Esophagus squamous epithelium (tissue), 5 donors: ENCODE measurements around the gene PFDN1. TPM values are rescaled to one million over a fixed set of nuclear protein-coding genes. Genes with fewer than 3 reads are reported as not detected.
A peak's percentile ranks its signal among the peaks of the same experiment; 100 is the strongest.

Experiments used
- DNase-seq: peaks from one replicate; lab custom pipeline; 2025; lab: John Stamatoyannopoulos, UW
- H3K27ac ChIP-seq, 4 donors: fragments of 200-600 bp; sonication (generic); one replicate each; pipeline ENCODE4 v1.5.1; 2016 to 2019; ENCODE audit warnings: mild to moderate bottlenecking in 1 of 4
- H3K27me3 ChIP-seq, 4 donors: fragments of 200-600 bp; sonication (generic); 1 replicate in 3 of 4; 2 replicates in 1 of 4; pipeline versions ENCODE4 v1.5.1 to v1.6.0; 2017 to 2021; ENCODE audit warnings: antibody characterized with exemption in 1 of 4
- H3K36me3 ChIP-seq, 3 donors: fragments of 200-600 bp; sonication (generic); one replicate each; pipeline ENCODE4 v1.5.1; 2016 to 2019
- H3K4me1 ChIP-seq, 3 donors: fragments of 200-600 bp; sonication (generic); one replicate each; pipeline ENCODE4 v1.5.1; 2017 to 2019
- H3K4me3 ChIP-seq, 4 donors: fragments of 200-600 bp; sonication (generic); 1 replicate in 3 of 4; 2 replicates in 1 of 4; pipeline ENCODE4 v1.5.1; 2016 to 2019; ENCODE audit warnings: mild to moderate bottlenecking in 2 of 4, moderate library complexity in 1 of 4
- H3K9me3 ChIP-seq, 3 donors: fragments of 200-600 bp; sonication (generic); one replicate each; pipeline ENCODE4 v1.5.1; 2016 to 2019
- CTCF ChIP-seq, 6 experiments: fragments of 450-650 bp in 4 of 6; fragments of 200-600 bp in 2 of 6; sonication (generic) in 2 of 6; IDR thresholded peaks; one replicate each; pipeline ENCODE4 v1.5.1; 2016 to 2019; ENCODE audit warnings: antibody characterized with exemption in 6 of 6, mild to moderate bottlenecking in 4 of 6, moderate library complexity in 4 of 6
- POLR2A ChIP-seq, 4 donors: fragments of 450-650 bp; IDR thresholded peaks; one replicate each; pipeline ENCODE4 v1.6.1; 2017; ENCODE audit warnings: antibody characterized with exemption in 4 of 4, mild to moderate bottlenecking in 4 of 4, moderate library complexity in 3 of 4
- WGBS, 2 donors: methylation state at CpG; one replicate each; pipeline ENCODE4 v1.1.5; 2018; 5-methylcytosine and 5-hydroxymethylcytosine counted together
- intact Hi-C: fragments of 100-400 bp; cut with DNase I; formaldehyde crosslinking; loops from one replicate; pipeline ENCODE4 v1.15.0; 2022
- total RNA-seq, 4 donors: library from RNA; depleted of rRNA; stranded (reverse); fragments of >200 nt; gene quantifications; one replicate each; pipeline ENCODE4 v1.1.0, GENCODE V29; 2016
- donor health status: DM: yes; HTN: yes; CAD: no.

PFDN1 gene
- total RNA-seq, 4 donors from 2014 or later, result 38.1 to 67.5 (median 60.4) TPM

- TF ChIP-seq POLR2A (IDR thresholded peaks at IDR 0.05), result no peak
- TF ChIP-seq CTCF (IDR thresholded peaks at IDR 0.05), result no peak
- 69 to 76% methylated on average over 5 of the region's 5 CpGs for WGBS, 2 donors
- no peaks in the 10 kb centered on the region for H3K9me3 ChIP-seq
- H3K4me3 ChIP-seq, result no peak overlapping the region
- no peak for DNase-seq
- intact Hi-C loops, result no loop called here
- peaks cover 7 to 28% (median 25%) of the 10 kb centered on the region in 3 donors for H3K4me1 ChIP-seq
- H3K27ac ChIP-seq, result peak overlapping the region in 3 of 4 donors; percentile 43 to 81 (median 80)
- H3K36me3 ChIP-seq, result no peaks in the 10 kb centered on the region
- no peaks in the 10 kb centered on the region for H3K27me3 ChIP-seq
Measured at GRCh38 chr5:140311011-140311467, 8.1 kb upstream of the PFDN1 start.

DNA sequence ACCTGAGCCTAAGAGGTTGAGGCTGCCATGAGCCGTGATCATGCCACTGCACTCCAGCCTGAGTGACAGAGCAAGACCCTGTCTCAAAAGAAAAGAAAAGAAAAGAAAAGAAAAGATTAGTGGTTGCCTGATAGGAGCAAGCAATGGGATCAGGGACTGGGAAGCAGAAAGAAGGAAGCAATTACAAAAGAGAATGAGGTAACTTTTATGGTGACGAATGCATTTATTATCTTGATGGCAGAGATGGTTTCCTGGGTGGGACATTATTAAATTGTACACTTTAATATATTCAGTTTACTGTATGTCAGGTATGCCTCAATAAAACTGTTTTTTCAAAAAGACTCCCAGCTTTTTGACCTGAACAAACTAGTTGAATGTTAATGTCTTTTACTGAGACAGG is 7.5 kb upstream of the PFDN1 start:
- Histone ChIP-seq H3K27me3 (no peaks in the 10 kb centered on the region), H3K4me3 (no peak overlapping the region), H3K4me1 (peaks cover 7 to 28% (median 25%) of the 10 kb centered on the region in 3 donors), H3K9me3 (no peaks in the 10 kb centered on the region), H3K36me3 (no peaks in the 10 kb centered on the region), H3K27ac (peak overlapping the region in 3 of 4 donors; percentile 43 to 81 (median 80))
- intact Hi-C loops, result no loop called here
- no peak for DNase-seq
- TF ChIP-seq CTCF (IDR thresholded peaks at IDR 0.05) (no peak), POLR2A (IDR thresholded peaks at IDR 0.05) (no peak)
- 72 to 73% methylated on average over 2 of the region's 2 CpGs for WGBS, 2 donors

DNA sequence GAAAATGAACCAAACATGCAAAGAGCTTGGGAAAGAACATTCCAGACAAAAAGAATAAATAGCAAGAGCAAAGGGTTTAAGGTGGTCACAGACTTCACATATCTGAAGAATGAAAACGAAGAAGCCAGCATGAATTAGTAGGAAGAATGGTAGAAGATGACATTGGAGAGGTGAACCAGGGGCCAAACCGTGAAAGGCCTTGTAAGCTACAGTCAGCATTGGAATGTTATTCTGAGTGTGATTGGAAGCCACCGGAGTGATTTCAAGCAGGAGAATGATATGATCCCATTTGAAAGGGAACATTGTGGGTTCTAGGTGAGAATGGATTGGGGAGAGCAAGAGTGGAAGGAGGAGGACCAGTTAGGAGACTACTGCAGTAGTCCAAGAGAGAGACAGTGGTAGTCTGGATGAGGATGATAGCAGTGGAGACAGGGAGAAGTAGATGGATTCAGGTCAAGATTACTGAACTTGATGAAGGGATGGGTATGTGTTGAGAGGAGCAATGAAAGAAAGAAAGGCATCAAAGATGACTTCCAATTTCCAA is 6.9 kb upstream of the PFDN1 start:
- intact Hi-C loops, result no loop called here
- H3K27me3 ChIP-seq, result no peaks in the 10 kb centered on the region
- no peak for DNase-seq
- TF ChIP-seq CTCF (IDR thresholded peaks at IDR 0.05), result no peak
- TF ChIP-seq POLR2A (IDR thresholded peaks at IDR 0.05), result no peak
- H3K36me3 ChIP-seq, result no peaks in the 10 kb centered on the region
- H3K27ac ChIP-seq, result no peak overlapping the region
- WGBS, 2 donors, result 86 to 92% methylated on average over 3 of the region's 3 CpGs
- no peak overlapping the region for H3K4me3 ChIP-seq
- no peaks in the 10 kb centered on the region for H3K9me3 ChIP-seq
- H3K4me1 ChIP-seq, result peaks cover 7 to 28% (median 25%) of the 10 kb centered on the region in 3 donors

DNA sequence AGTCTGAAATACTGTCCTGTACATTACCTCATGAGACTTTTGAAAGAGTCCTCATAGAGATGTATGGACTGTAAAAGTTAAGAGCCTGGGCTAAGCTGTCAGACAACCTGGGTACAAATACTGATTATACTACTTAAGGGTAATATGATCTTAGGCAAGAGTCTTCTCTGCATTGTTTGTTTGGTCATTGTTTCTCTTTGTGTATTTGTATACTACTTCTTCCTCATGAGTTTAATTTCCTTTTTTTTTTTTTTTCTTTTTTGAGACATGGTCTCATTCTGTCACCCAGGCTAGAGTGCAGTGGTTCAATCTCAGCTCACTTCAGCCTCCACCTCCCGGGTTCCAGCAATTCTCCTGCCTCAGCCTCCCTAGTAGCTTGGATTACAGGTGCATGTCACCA is 2.6 kb upstream of the PFDN1 start:
- intact Hi-C loops, result no loop called here
- no peak overlapping the region for H3K4me3 ChIP-seq
- H3K27me3 ChIP-seq, result no peaks in the 10 kb centered on the region
- peaks cover 4 to 31% (median 10%) of the 10 kb centered on the region in 3 donors for H3K4me1 ChIP-seq
- no peaks in the 10 kb centered on the region for H3K36me3 ChIP-seq
- no peak for DNase-seq
- 81 to 96% methylated on average over 1 of the region's 1 CpG for WGBS, 2 donors
- no peak for TF ChIP-seq CTCF (IDR thresholded peaks at IDR 0.05)
- TF ChIP-seq POLR2A (IDR thresholded peaks at IDR 0.05), result no peak
- H3K27ac ChIP-seq, result no peak overlapping the region
- no peaks in the 10 kb centered on the region for H3K9me3 ChIP-seq

DNA sequence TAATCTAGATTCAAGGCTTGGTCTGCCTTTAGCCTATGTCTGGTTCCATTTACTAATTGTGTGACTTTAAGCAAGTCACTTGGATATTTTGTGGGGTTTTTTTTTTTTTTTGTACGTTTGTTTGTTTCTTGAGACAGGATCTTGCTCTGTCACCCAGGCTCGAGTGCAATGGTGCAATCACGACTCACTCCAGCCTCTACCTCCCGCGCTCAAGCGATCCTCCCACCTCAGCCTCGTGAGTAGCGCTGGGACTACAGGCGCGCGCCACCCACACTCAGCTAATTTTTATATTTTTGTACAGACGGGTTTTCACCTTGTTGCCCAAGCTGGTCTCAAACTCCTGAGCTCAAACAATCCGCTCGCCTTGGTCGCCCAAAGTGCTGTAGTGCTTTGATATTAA is 1.1 kb upstream of the PFDN1 start:
- intact Hi-C loops, result no loop called here

More for the DNA sequence above, 1.1 kb upstream of the PFDN1 start:
- Histone ChIP-seq H3K27me3 (no peaks in the 10 kb centered on the region), H3K9me3 (no peaks in the 10 kb centered on the region), H3K4me3 (no peak overlapping the region), H3K36me3 (peaks cover 0 to 13% (median 5%) of the 10 kb centered on the region in 3 donors), H3K27ac (no peak overlapping the region), H3K4me1 (peaks cover 4 to 36% (median 10%) of the 10 kb centered on the region in 3 donors)
- DNase-seq, result no peak
- TF ChIP-seq CTCF (IDR thresholded peaks at IDR 0.05), result no peak
- no peak for TF ChIP-seq POLR2A (IDR thresholded peaks at IDR 0.05)
- WGBS, 2 donors, result 74 to 80% methylated on average over 15 of the region's 15 CpGs
